Stomach smooth muscle (tissue), 2 donors: ENCODE results near the gene HOXD3.

Source experiments
- H3K27ac ChIP-seq: one replicate; pipeline ENCODE4 v1.7.0; 2013; ENCODE audit warnings: mild to moderate bottlenecking, low read length, inconsistent platforms
- H3K27me3 ChIP-seq, 2 donors: one replicate each; pipeline ENCODE4 v1.7.0; 2013; ENCODE audit warnings: low read length in 2 of 2; ENCODE audit not compliant: insufficient read depth in 2 of 2, control insufficient read depth in 1 of 2
- H3K36me3 ChIP-seq, 2 donors: one replicate each; pipeline ENCODE4 v1.7.0; 2013; ENCODE audit warnings: low read length in 2 of 2; ENCODE audit not compliant: control insufficient read depth in 2 of 2, insufficient read depth in 2 of 2
- H3K4me1 ChIP-seq: one replicate; pipeline ENCODE4 v1.7.0; 2013; ENCODE audit warnings: low read length; ENCODE audit not compliant: control insufficient read depth, insufficient read depth
- H3K4me3 ChIP-seq, 2 donors: one replicate each; pipeline ENCODE4 v1.7.0; 2013; ENCODE audit warnings: low read length in 2 of 2
- H3K9ac ChIP-seq, 2 donors: one replicate each; pipeline ENCODE4 v1.7.0; 2013; ENCODE audit warnings: low read length in 2 of 2, mild to moderate bottlenecking in 1 of 2
- H3K9me3 ChIP-seq, 2 donors: one replicate each; pipeline ENCODE4 v1.7.0; 2013; ENCODE audit warnings: low read length in 2 of 2; ENCODE audit not compliant: control insufficient read depth in 2 of 2
- donor health status: healthy.
- donor health status: Pancreatic carcinoma.

The HOXD3 gene

GRCh38 chr2:176169181-176169580, 12.1 kb downstream of the HOXD3 start:
- peaks cover 10% of the 10 kb centered on the region for H3K4me1 ChIP-seq
- H3K4me3 ChIP-seq: no peak overlapping the region
- no peaks in the 10 kb centered on the region for H3K9me3 ChIP-seq
- peaks cover 58 to 75% of the 10 kb centered on the region in 2 donors for H3K27me3 ChIP-seq
- H3K27ac ChIP-seq: no peak overlapping the region
- H3K36me3 ChIP-seq: no peaks in the 10 kb centered on the region
- H3K9ac ChIP-seq: no peak overlapping the region

- no peaks in the 10 kb centered on the region for H3K36me3 ChIP-seq
- H3K9me3 ChIP-seq: no peaks in the 10 kb centered on the region
- H3K4me1 ChIP-seq: peaks cover 15% of the 10 kb centered on the region
- no peak overlapping the region for H3K9ac ChIP-seq
- H3K27me3 ChIP-seq: peaks cover 58 to 75% of the 10 kb centered on the region in 2 donors
- no peak overlapping the region for H3K4me3 ChIP-seq
- H3K27ac ChIP-seq: no peak overlapping the region
Observed at GRCh38 chr2:176169711-176170110, 12.6 kb downstream of the HOXD3 start.

- H3K27me3 ChIP-seq: peaks cover 58 to 75% of the 10 kb centered on the region in 2 donors
- no peak overlapping the region for H3K9ac ChIP-seq
- H3K4me1 ChIP-seq: peaks cover 15% of the 10 kb centered on the region
- H3K9me3 ChIP-seq: no peaks in the 10 kb centered on the region
- H3K4me3 ChIP-seq: no peak overlapping the region
- no peak overlapping the region for H3K27ac ChIP-seq
- H3K36me3 ChIP-seq: no peaks in the 10 kb centered on the region
Observed at GRCh38 chr2:176170602-176171305, 13.6 kb downstream of the HOXD3 start.

- no peaks in the 10 kb centered on the region for H3K9me3 ChIP-seq
- H3K4me3 ChIP-seq: peak overlapping the region in 1 of 2 donors; percentile 40
- H3K27ac ChIP-seq: no peak overlapping the region
- H3K36me3 ChIP-seq: no peaks in the 10 kb centered on the region
- no peak overlapping the region for H3K9ac ChIP-seq
- H3K27me3 ChIP-seq: peaks cover 59 to 76% of the 10 kb centered on the region in 2 donors
- H3K4me1 ChIP-seq: peaks cover 15% of the 10 kb centered on the region
Observed at GRCh38 chr2:176171351-176172006, 14.4 kb downstream of the HOXD3 start.

GRCh38 chr2:176172007-176172894, 15.1 kb downstream of the HOXD3 start:
- Histone ChIP-seq H3K27me3 (peaks cover 64 to 79% of the 10 kb centered on the region in 2 donors), H3K27ac (no peak overlapping the region), H3K9ac (no peak overlapping the region), H3K4me1 (peaks cover 15% of the 10 kb centered on the region), H3K36me3 (no peaks in the 10 kb centered on the region), H3K4me3 (peak overlapping the region in 1 of 2 donors; percentile 40), H3K9me3 (no peaks in the 10 kb centered on the region)

GRCh38 chr2:176172895-176173566, 15.9 kb downstream of the HOXD3 start:
- Histone ChIP-seq H3K27ac (no peak overlapping the region), H3K36me3 (no peaks in the 10 kb centered on the region), H3K27me3 (peaks cover 70 to 86% of the 10 kb centered on the region in 2 donors), H3K4me1 (peaks cover 15% of the 10 kb centered on the region), H3K9me3 (no peaks in the 10 kb centered on the region), H3K4me3 (no peak overlapping the region), H3K9ac (no peak overlapping the region)

GRCh38 chr2:176173567-176174381, 16.7 kb downstream of the HOXD3 start:
- H3K9ac ChIP-seq: no peak overlapping the region
- peaks cover 15% of the 10 kb centered on the region for H3K4me1 ChIP-seq
- no peak overlapping the region for H3K4me3 ChIP-seq
- H3K27me3 ChIP-seq: peaks cover 75 to 94% of the 10 kb centered on the region in 2 donors
- H3K9me3 ChIP-seq: no peaks in the 10 kb centered on the region
- H3K36me3 ChIP-seq: no peaks in the 10 kb centered on the region
- no peak overlapping the region for H3K27ac ChIP-seq

GRCh38 chr2:176174382-176174823, 17.3 kb downstream of the HOXD3 start:
- no peak overlapping the region for H3K9ac ChIP-seq
- no peak overlapping the region for H3K27ac ChIP-seq
- peaks cover 15% of the 10 kb centered on the region for H3K4me1 ChIP-seq
- H3K36me3 ChIP-seq: no peaks in the 10 kb centered on the region
- H3K27me3 ChIP-seq: peaks cover 76 to 98% of the 10 kb centered on the region in 2 donors
- no peak overlapping the region for H3K4me3 ChIP-seq
- no peaks in the 10 kb centered on the region for H3K9me3 ChIP-seq

GRCh38 chr2:176174824-176175708, 18.0 kb downstream of the HOXD3 start:
- Histone ChIP-seq H3K9me3 (no peaks in the 10 kb centered on the region), H3K4me1 (peaks cover 15% of the 10 kb centered on the region), H3K36me3 (no peaks in the 10 kb centered on the region), H3K9ac (no peak overlapping the region), H3K27me3 (peaks cover 73 to 94% of the 10 kb centered on the region in 2 donors), H3K27ac (no peak overlapping the region), H3K4me3 (peak overlapping the region in 1 of 2 donors; percentile 35)
